NCI-H82 treated with DMSO at 0.1 percent for 48 hours (cell line): ENCODE measurements around the gene SHROOM4.

Source experiments
- DNase-seq: peaks from one replicate; lab custom pipeline; 2025; ENCODE audit not compliant: unreplicated experiment; lab: John Stamatoyannopoulos, UW

The SHROOM4 gene, protein sequence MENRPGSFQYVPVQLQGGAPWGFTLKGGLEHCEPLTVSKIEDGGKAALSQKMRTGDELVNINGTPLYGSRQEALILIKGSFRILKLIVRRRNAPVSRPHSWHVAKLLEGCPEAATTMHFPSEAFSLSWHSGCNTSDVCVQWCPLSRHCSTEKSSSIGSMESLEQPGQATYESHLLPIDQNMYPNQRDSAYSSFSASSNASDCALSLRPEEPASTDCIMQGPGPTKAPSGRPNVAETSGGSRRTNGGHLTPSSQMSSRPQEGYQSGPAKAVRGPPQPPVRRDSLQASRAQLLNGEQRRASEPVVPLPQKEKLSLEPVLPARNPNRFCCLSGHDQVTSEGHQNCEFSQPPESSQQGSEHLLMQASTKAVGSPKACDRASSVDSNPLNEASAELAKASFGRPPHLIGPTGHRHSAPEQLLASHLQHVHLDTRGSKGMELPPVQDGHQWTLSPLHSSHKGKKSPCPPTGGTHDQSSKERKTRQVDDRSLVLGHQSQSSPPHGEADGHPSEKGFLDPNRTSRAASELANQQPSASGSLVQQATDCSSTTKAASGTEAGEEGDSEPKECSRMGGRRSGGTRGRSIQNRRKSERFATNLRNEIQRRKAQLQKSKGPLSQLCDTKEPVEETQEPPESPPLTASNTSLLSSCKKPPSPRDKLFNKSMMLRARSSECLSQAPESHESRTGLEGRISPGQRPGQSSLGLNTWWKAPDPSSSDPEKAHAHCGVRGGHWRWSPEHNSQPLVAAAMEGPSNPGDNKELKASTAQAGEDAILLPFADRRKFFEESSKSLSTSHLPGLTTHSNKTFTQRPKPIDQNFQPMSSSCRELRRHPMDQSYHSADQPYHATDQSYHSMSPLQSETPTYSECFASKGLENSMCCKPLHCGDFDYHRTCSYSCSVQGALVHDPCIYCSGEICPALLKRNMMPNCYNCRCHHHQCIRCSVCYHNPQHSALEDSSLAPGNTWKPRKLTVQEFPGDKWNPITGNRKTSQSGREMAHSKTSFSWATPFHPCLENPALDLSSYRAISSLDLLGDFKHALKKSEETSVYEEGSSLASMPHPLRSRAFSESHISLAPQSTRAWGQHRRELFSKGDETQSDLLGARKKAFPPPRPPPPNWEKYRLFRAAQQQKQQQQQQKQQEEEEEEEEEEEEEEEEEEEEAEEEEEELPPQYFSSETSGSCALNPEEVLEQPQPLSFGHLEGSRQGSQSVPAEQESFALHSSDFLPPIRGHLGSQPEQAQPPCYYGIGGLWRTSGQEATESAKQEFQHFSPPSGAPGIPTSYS (N-terminal part only)

DNA sequence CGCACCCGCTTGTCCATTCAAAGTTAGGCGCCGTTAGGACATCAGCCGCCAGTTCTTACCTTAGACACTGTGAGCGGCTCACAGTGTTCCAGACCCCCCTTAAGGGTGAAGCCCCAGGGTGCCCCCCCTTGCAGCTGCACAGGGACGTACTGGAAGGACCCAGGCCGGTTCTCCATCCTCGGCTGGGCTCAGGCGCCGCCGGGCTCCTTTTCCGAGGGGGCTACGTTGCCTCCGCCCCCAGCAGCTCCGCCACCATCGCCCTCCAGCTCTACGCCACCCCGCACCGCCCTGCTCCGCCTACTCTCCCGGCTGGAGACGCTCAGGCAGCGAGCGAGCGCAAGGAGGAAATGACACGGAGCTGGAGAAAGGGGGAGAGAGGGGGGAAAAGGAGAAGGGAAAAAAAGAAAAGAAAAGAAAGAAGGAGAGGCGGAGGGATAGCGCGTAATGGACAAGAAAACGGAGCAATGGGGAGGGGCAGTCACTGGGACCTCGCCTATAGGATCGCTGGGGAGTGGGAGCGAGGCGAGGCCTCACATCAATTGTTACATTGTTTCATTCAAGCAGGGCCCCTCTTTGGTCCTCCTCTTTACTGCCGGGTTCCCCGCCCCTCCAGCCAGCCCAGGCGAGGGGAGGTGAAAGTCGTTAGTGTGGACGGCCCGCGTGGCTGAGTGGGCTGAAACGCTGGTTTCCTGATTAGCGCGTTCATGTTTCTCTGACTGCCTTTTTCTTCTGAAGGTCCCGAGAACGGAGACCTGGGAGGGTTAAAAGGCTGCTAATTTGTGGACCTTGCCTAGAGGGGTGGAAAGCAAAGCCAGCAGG lies at the start of gene SHROOM4:
Gene SHROOM4 (minus strand): TSS at position 352 of the 819 bp plus-strand sequence. CDS start 176 bp downstream, at position 176.
- DNase-seq: no peak

DNA sequence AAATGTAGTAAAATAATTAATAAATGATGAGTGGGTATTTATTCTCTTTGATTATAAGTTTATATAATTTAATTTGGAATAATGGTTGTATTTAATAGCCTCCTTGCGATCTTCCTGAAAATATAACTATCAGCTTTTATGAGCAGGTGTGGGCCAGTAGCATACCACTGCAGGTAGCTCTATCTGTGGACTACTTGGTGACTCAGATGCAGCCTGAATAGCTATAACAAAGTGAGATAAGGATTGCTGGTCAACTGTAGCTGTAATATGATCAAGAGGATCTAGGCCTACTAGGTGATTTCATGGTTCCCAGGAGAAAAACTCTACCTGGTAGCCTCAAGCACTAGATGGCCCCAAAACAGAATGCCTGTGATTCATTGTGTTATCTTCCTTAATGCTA lies 49.5 kb upstream of the SHROOM4 start:
- no peak for DNase-seq

DNA sequence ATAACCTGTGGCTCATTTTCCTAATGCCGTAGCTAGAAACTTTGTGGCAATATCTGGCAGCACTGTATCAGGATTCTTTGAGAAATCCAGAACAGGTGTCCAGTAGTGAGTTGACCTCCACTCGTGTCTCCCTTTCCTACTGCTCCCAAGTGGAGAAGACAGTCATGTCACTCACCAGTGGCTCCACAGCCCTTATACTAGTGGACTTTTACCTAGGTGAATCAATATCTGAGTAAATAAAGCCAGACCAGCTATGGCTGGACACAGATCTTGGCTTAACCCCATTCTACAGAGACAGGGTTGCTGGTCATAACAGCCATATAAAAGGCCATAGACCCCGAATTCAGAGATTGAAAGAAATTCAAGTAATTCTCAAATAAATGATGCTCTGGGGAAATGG lies 46.5 kb upstream of the SHROOM4 start:
- no peak for DNase-seq

DNA sequence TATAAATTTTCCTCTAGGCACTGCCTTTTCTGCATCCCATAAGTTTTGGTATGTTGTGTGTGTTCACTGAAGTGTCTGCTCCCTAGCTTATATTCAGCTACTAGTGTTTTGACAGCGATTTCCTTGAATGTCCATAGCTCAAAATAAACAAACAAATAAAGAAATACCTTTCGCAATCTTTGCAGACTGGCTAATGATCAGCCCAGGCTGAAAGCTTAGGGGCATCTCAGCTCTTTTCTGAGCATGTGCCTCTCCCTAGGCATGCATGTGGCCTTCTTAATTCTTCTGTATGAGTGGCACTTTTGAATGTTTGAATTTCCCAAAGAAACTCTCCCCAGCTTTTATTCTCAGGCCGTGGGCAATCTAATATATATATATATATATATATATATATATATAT lies 44.6 kb upstream of the SHROOM4 start:
- no peak for DNase-seq

DNA sequence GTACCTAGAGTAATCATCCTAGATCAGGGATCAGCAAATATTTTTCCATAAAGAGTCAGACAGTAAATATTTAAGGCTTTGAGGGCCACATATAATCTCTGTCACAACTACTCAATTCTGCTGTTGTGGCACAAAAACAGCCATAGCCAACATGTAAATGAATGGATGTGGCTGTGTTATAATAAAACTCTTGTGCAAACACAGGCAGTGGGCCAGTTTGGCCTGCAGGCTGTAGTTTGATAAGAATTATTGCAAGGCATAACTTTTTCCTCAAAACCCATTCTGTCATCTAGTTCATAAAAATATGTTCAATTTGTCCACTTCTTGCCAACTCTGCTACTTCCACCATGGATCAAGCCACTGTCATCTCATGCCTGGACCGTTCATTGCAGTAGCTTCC lies 39.4 kb upstream of the SHROOM4 start:
- no peak for DNase-seq

DNA sequence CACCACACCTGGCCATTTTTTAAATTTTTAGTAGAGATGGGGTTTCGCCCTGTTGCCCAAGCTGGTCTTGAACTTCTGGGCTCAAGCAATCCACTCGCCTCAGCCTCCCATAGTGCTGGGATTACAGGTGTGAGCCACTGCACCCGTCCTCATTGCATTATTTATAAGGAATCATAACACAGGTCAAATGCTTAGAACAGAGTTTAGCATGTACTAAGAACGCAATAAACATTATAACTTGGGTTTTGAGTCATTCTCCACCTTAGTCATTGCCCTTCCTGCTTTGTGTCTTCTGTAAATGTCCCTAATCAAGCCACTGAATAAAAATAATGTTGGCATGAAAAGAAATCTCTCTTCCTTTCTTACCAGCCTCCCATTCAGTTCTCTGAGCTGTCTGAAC lies 38.5 kb upstream of the SHROOM4 start:
- no peak for DNase-seq

DNA sequence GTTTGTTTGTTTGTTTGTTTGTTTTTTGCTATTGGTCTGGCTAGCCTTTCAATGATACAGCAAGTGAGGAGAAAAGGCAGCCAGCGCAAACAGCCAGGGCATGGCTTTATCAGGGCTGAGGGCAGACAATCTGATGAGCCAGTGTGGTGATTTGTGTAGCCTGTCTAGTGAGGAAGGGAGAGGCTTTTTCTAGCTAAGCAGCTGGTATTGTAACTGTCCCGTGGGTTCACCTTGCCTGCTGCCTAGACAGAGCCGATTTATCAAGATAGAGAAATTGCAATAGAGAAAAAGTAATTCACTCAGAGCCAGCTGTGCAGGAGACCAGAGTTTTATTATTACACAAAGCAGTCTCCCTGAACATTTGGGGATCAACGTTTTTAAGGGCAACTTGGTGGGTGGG lies 28.2 kb upstream of the SHROOM4 start:
- no peak for DNase-seq

DNA sequence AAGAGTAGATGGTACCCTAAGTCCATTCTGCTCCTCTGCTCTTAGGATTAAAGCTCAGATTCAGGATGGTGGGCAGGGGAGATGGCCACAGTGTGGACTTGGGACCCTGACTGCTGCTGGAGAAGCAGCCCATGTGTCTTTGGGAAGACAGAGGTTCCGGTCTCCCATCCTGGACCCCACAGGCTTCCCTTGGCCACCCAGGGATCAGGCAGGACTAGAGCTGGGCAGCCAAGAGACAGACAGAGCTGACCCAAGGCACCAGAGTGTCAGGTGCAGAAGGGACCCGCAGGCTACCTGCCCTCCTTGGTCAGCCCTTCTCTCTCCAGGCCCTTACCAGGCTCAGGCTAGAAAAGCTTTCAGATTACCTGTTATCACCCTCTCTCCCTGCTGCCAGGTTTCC lies 25.7 kb upstream of the SHROOM4 start:
- DNase-seq: no peak

DNA sequence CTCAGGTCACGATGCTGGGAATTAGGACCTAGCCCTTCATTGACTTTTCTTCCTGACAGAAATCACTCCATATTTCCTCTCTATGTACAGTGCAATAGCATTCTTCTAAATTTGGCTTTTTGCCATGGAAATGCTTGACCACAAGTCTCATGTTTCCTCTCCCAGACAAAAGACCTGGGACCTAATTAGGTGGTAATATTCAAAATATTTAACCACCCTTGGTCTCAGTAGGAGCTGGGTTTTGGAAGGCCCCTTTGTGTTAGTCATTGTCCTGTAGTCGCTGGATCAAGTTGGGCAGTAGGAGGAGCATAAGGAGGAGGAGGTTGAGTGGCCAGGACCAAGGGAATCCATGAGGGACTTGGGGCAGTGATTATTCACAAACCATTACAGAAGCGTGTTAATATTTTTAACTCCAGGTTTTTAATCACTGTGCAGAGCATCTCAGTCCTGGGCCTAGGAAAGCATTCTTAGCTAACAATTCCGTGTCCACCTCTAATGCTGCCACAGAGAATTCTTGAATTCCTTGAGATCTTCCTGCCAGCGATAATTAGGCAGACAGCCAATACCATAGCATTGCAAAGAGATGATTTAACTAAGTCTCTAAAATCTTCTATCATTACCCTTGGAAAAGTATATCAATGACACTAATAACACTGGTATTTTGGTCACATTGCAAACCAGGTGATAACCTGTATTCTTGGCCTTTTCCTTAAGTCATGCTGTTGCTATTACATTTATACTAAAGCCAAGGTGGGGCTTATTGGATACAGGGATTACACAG lies 25.0 kb upstream of the SHROOM4 start:
- no peak for DNase-seq

DNA sequence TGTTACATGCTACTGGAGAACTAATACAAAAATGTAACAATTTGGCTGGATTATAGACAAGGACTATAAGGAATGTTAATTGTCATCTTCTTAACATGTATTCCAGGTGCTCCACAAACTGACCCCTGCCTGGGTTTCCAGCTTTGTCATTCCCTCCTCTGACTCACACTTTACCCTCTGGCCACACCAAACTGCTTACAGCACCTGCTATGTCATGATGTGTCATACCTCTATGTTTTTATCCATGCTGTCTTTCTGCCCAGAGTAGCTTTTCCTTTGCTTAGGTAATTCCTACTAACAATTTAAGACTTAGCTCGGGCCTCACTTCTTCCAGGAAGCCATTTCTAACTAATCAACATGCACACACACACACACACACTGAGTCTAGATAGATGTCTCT lies 14.0 kb upstream of the SHROOM4 start:
- DNase-seq: no peak

DNA sequence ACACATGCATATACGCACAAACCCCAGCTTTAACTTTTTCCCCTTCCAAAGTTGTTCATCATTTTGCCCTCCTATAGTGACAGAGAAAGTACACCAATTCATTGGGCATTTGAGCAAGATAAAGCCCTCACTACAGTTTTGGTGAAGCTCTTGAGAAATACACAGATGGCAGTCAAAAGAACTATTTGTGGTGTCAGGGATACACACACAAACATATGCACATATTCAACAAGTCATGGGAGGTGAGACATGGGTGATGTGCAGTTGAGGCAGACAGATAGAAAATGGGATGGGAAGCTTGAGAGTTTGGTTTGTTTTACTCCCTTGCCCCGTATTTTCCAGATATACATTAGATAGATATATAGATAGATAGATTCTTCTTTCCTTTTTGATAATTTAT lies 11.8 kb upstream of the SHROOM4 start:
- DNase-seq: no peak

DNA sequence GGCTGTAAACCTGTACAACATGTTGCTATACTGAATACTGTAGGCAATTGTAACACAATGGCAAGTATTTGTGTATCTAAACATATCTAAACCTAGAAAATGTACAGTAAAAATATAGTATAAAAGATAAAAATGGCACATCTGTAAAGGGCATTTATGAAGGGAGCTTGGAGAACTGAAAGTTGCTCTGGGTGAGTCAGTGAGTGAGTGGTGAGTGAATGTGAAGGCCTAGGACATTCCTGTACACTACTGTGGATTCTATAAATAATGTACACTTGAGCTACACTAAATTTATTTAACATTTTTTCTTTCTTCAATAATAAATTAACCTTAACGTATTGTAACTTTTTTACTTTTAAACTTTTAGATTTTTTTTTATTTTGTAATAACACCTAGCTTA lies 5.0 kb upstream of the SHROOM4 start:
- DNase-seq: no peak

DNA sequence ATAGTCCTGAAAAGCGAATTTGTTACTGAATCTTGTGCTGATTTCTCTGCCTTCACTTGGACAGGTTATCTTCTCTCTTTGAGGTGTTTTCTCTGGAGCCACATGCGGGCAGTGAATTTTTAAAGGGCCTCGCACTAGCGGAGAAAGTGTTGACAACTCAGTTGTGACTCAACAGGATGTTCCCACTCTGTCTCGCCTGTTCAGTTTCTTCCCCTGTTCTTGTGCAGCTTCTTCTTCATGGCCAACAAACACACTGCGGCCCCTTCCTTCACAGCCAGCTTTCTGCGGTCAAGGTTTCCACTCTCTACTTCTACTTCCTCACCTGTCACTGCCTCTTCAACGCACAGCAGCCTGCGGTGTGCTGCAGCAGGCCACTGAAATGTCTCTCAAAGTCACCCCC lies 1.1 kb upstream of the SHROOM4 start:
- no peak for DNase-seq

DNA sequence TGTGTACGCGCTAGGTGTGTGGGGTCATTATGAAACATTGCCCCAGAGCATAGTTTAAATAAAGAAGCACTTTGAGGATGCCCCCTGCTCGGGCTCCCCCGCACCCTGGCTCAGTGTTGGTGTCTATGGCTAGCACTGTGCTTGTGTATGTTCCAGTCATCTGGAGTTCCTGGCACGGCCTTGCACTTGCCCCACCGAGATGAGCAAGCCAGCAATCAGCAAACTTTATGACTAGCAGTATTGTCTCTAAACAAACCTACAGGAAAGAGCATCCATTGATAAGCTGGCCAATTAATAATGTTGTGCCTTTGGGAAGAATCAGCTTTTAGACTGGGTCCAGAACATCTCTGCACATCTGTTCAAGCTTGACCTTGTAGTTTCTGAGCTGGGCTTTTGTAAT lies 707 bp upstream of the SHROOM4 start:
- DNase-seq: no peak

DNA sequence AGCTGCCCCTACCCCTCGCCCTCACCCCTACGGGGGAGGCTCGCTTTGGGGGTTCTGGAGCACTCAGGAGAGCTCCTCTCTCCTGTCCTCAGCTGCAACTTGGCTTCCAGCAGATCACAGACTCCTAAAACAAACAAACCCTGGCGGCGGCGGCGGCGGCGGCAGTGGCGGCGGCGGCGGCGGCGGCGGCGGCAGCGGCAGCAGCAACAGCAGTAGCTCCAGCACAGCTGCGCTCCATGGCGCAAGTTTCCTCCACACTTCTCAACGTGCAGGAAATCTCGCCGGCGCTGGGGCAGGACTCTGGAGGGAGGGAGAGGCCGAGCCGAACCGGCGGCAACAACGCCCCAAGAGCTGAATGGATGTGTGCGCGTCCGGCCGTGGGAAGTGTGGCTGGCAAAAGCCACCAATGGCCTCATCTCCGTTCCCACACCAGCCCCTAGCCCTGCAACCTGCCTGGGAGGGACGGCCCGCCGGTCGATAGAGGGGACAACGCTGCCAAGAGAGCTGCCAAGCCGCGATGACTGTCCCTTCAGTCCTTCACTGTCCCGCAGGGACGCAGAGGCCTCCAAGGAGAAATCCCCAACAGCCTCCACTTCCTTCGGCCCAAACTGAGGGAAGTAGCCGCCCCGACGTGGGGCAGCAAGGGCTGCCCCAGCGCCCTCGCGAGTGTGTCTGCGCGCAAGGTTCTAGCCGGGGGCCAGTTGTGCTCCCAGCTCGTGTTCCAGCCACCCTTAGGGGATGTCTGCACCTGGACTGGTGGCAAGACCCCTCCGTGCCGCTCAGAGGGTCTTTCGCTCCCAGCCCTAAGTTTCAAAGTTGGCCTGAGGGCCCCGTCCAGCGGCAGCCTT lies 775 bp downstream of the SHROOM4 start:
- no peak for DNase-seq

DNA sequence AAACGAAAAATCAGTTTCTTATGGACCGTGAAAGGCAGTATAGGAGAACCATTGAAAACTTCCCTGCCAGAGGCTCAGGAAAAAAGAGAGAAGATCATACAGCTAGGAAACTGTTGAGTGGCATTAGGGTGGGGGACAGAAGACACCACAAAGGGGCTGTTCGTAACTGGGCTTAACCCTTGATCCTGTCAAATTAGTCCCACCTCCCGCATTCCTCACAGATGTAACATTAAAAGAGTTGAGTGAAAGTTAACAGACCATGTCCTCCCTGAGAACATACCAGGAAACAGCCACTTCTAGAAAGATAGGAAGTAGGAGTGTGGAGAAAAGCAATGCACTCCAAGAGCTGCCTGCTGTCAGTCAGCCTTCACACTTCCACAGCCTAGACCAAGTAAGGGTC lies 8.7 kb downstream of the SHROOM4 start:
- no peak for DNase-seq

DNA sequence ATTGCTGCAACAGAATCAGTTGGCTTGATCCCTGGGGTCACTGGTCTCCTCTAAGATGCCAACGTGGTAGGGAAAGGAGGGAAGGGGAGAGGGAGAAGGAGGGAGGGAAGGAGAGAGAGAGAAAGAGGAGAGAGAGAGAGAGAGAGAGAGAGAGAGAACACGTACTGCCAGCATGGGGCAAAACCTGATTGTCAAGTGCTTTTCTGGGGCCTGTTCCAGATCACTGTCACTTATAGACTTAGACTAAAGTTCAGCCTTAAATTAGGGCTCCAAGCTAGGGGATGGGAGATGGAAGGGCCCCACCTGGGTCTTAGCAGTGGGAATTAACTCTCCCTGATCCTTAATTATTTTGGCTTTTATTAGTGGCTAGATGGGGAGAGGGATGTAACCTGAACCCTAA lies 12.9 kb downstream of the SHROOM4 start:
- no peak for DNase-seq

DNA sequence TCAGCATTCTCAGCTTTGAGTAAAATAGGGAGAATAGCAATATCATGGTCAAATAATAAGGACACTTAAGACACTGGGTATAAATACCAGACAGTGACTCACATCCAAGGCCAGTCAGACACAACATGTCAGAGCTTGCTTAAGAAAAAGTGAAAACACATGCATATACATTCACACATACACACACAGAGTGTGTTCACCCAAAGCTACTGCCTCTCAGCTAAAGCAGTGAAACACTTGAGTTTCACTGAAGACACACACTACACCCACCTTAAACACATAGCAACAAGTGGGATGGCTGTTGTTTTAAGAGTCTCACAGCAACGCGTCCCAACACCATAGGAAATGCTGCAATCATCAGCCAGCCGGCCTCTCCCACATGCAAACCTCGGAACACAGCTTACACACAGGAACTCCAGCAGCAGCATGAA lies 14.4 kb downstream of the SHROOM4 start:
- DNase-seq: no peak

DNA sequence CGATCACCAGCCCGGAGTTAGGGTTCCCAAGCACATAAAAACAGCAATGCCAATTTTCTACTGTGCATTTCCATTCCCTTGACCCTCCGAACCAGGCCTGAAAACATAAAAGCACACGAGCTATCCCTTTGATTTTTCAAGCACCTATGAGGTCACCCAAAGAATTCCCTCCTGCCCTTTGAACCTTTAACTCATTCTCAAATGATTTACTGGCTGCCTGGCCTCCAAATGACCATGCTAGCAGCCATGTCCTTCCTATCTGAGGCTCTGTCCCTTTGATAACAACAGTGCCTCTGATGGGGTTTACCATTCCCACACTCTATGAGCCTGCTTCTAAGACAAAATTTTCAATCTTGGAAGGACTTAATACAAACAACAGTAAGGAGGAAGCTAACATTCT lies 15.2 kb downstream of the SHROOM4 start:
- DNase-seq: no peak
